Adrenal gland (tissue), 5 donors: ENCODE results near the gene NCOA6.

Source experiments
- POLR2A ChIP-seq, 2 donors: fragments of 450-650 bp; IDR thresholded peaks; one replicate each; pipeline ENCODE4 v1.6.1; 2017; ENCODE audit warnings: antibody characterized with exemption in 2 of 2, mild to moderate bottlenecking in 2 of 2, moderate library complexity in 1 of 2
- TF ChIP-seq, protein P1 (sequence below), 6 experiments: fragments of 450-650 bp in 4 of 6; fragments of 200-600 bp in 2 of 6; sonication (generic) in 1 of 6; IDR thresholded peaks; 1 replicate in 5 of 6; 2 replicates in 1 of 6; pipeline versions ENCODE4 v1.5.1 to v1.8.0; 2016 to 2021; ENCODE audit warnings: antibody characterized with exemption in 6 of 6, mild to moderate bottlenecking in 2 of 6, moderate library complexity in 1 of 6
- donor health status: DM: no; HTN: no; CAD: no.

DNA sequence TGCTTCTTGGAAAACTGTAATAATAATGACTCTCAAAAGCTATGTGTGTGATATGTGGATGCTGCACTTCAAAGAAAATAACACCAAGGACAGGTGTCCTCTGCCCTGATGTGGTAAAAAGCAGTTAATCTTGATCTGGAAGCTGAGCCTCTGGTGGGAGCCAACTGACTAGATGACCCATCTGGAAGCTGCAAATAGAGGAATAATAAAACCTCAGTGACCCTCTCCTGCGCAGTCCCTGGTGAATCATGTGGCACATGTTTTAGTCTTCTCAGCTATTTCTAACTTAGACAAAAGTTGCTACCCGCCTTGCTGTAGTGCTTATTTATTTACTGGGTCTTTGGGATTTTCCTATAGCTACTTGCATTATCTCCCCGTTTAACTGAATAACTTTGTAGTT, 74.0 kb downstream of the NCOA6 start:
- TF ChIP-seq, protein P1, sequence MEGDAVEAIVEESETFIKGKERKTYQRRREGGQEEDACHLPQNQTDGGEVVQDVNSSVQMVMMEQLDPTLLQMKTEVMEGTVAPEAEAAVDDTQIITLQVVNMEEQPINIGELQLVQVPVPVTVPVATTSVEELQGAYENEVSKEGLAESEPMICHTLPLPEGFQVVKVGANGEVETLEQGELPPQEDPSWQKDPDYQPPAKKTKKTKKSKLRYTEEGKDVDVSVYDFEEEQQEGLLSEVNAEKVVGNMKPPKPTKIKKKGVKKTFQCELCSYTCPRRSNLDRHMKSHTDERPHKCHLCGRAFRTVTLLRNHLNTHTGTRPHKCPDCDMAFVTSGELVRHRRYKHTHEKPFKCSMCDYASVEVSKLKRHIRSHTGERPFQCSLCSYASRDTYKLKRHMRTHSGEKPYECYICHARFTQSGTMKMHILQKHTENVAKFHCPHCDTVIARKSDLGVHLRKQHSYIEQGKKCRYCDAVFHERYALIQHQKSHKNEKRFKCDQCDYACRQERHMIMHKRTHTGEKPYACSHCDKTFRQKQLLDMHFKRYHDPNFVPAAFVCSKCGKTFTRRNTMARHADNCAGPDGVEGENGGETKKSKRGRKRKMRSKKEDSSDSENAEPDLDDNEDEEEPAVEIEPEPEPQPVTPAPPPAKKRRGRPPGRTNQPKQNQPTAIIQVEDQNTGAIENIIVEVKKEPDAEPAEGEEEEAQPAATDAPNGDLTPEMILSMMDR (IDR thresholded peaks at IDR 0.05), result no peak
- TF ChIP-seq POLR2A (IDR thresholded peaks at IDR 0.05), result no peak
